T-helper 17 cell (primary cell): ENCODE data around the gene TP53I13. TPM values are rescaled to one million over a fixed set of nuclear protein-coding genes. Genes with fewer than 3 reads are reported as not detected.

ENCODE experiments used
- total RNA-seq, 4 donors: library from RNA in 2 of 4; stranded (reverse) in 2 of 4; gene quantifications; one replicate each; pipeline ENCODE4 v1.2.3 and lab custom pipeline; 2022 to 2026

The TP53I13 gene
- total RNA-seq, 2 donors from 2014 or later: 92.2 to 98.6 TPM

Other genes starting within 250 kb of the TP53I13 start
- gene TAOK1, start 178.3 kb upstream of the TP53I13 start, total RNA-seq: 10 to 100 TPM; 54.3 to 58.2 TPM
- 10 to 100 TPM; 14.2 to 15.6 TPM for gene ABHD15, start 1.7 kb upstream of the TP53I13 start, total RNA-seq
- gene GIT1, start 20.9 kb downstream of the TP53I13 start, total RNA-seq: 10 to 100 TPM; 45.4 to 48.3 TPM
- gene ANKRD13B, start 24.4 kb downstream of the TP53I13 start, total RNA-seq: 1 to 10 TPM; 5.9 to 7.9 TPM
- gene CORO6, start 54.2 kb downstream of the TP53I13 start, total RNA-seq: 1 to 10 TPM; 1.7 to 2.6 TPM